ENCODE results near the gene MYPN. TPM values are rescaled to one million over a fixed set of nuclear protein-coding genes. Genes with fewer than 3 reads are reported as not detected.

MYPN gene
- total and polyA plus RNA-seq, 2 donors from 2014 or later, result 0.06 TPM; not detected in 1

GRCh38 chr10:68084469-68084868, 24.8 kb upstream of the MYPN start:
- Histone ChIP-seq H3K36me3 (ENCODE audit: control insufficient read depth in 2 of 3, insufficient read depth in 3 of 3, low read length in 3 of 3) (no peaks in the 10 kb centered on the region), H3K9ac (ENCODE audit: low read length in 3 of 3) (no peak overlapping the region), H3K27ac (ENCODE audit: low read depth in 2 of 2, low read length in 2 of 2) (no peak overlapping the region), H3K4me3 (ENCODE audit: low read length in 3 of 3) (no peak overlapping the region), H3K27me3 (ENCODE audit: control insufficient read depth, insufficient read depth, low read length) (no peaks in the 10 kb centered on the region), H3K9me3 (ENCODE audit: control insufficient read depth in 2 of 3, insufficient read depth in 1 of 3, low read length in 3 of 3) (no peaks in the 10 kb centered on the region), H3K4me1 (ENCODE audit: control insufficient read depth in 2 of 3, insufficient read depth in 2 of 3, low read depth in 1 of 3, low read length in 3 of 3) (no peaks in the 10 kb centered on the region)
- DNase-seq (no peak), FAIRE-seq (no peak)
- intact Hi-C loops (cut with DNase I), result no loop called here
- TF ChIP-seq CTCF (IDR thresholded peaks at IDR 0.05; ENCODE audit: borderline replicate concordance, extremely low read depth, insufficient read depth), result no peak

- FAIRE-seq (no peak), DNase-seq (no peak)
- Histone ChIP-seq H3K9me3 (ENCODE audit: control insufficient read depth in 2 of 3, insufficient read depth in 1 of 3, low read length in 3 of 3) (no peaks in the 10 kb centered on the region), H3K27ac (ENCODE audit: low read depth in 2 of 2, low read length in 2 of 2) (no peak overlapping the region), H3K4me3 (ENCODE audit: low read length in 3 of 3) (no peak overlapping the region), H3K9ac (ENCODE audit: low read length in 3 of 3) (no peak overlapping the region), H3K4me1 (ENCODE audit: control insufficient read depth in 2 of 3, insufficient read depth in 2 of 3, low read depth in 1 of 3, low read length in 3 of 3) (no peaks in the 10 kb centered on the region), H3K27me3 (ENCODE audit: control insufficient read depth, insufficient read depth, low read length) (no peaks in the 10 kb centered on the region), H3K36me3 (ENCODE audit: control insufficient read depth in 2 of 3, insufficient read depth in 3 of 3, low read length in 3 of 3) (no peaks in the 10 kb centered on the region)
- intact Hi-C loops (cut with DNase I), result no loop called here
- no peak for TF ChIP-seq CTCF (IDR thresholded peaks at IDR 0.05; ENCODE audit: borderline replicate concordance, extremely low read depth, insufficient read depth)
These were observed 23.3 kb upstream of the MYPN start for GRCh38 chr10:68086011-68086410.

GRCh38 chr10:68086910-68087684, 22.2 kb upstream of the MYPN start:
- TF ChIP-seq CTCF (IDR thresholded peaks at IDR 0.05; ENCODE audit: borderline replicate concordance, extremely low read depth, insufficient read depth), result no peak
- no peaks in the 10 kb centered on the region for H3K27me3 ChIP-seq (ENCODE audit: control insufficient read depth, insufficient read depth, low read length)
- H3K36me3 ChIP-seq (ENCODE audit: control insufficient read depth in 2 of 3, insufficient read depth in 3 of 3, low read length in 3 of 3), result no peaks in the 10 kb centered on the region
- FAIRE-seq (no peak), DNase-seq (no peak)
- intact Hi-C loops (cut with DNase I), result no loop called here
- H3K4me3 ChIP-seq (ENCODE audit: low read length in 3 of 3), result no peak overlapping the region
- no peaks in the 10 kb centered on the region for H3K9me3 ChIP-seq (ENCODE audit: control insufficient read depth in 2 of 3, insufficient read depth in 1 of 3, low read length in 3 of 3)
- H3K4me1 ChIP-seq (ENCODE audit: control insufficient read depth in 2 of 3, insufficient read depth in 2 of 3, low read depth in 1 of 3, low read length in 3 of 3), result no peaks in the 10 kb centered on the region
- H3K27ac ChIP-seq (ENCODE audit: low read depth in 2 of 2, low read length in 2 of 2), result no peak overlapping the region
- H3K9ac ChIP-seq (ENCODE audit: low read length in 3 of 3), result no peak overlapping the region

Measured in kidney (tissue), 14 donors.